Activated naive CD8-positive, alpha-beta T cell treated with anti-CD3 and anti-CD28 coated beads, Interleukin-2, amount 50 U/mL, for 24 hours (primary cell): Measurements from ENCODE around the gene RCOR3.
"Not testable (repeated sequence)": the region's sequence is repeated elsewhere in the genome, so short reads cannot be mapped to it uniquely, and the experiment has no call there.

ENCODE experiments used
- ATAC-seq: fragments of 150-1000 bp; cut with Tn5 transposase; one replicate; pipeline ENCODE4 v1.10.0; 2021
- DNase-seq: peaks from one replicate; pipeline ENCODE4 v3.0.0; 2021
- H3K27ac Mint-ChIP-seq: one replicate; pipeline ENCODE4 v1.8.0; 2021; ENCODE audit warnings: mild to moderate bottlenecking, mixed read lengths
- H3K27me3 Mint-ChIP-seq: one replicate; pipeline ENCODE4 v1.8.0; 2021; ENCODE audit warnings: mixed read lengths
- H3K36me3 Mint-ChIP-seq: one replicate; pipeline ENCODE4 v1.8.0; 2021; ENCODE audit warnings: low read depth, mixed read lengths
- H3K4me1 Mint-ChIP-seq: one replicate; pipeline ENCODE4 v1.8.0; 2021; ENCODE audit warnings: mixed read lengths
- H3K4me3 Mint-ChIP-seq: one replicate; pipeline ENCODE4 v1.8.0; 2021; ENCODE audit warnings: mild to moderate bottlenecking, moderate library complexity, mixed read lengths
- H3K9me3 Mint-ChIP-seq: one replicate; pipeline ENCODE4 v1.8.0; 2021; ENCODE audit warnings: mixed read lengths

The RCOR3 gene

GRCh38 chr1:211258756-211259637 is at the start of gene RCOR3:
TSS of gene RCOR3 (plus strand) at chr1:211259366. CDS start at chr1:211259561, 195 bp downstream.
- Mint-ChIP-seq H3K4me1 (peaks cover 24% of the 10 kb centered on the region), H3K27ac (peak within 1 kb of the TSS; percentile 95), H3K4me3 (peak within 1 kb of the TSS; percentile 91), H3K9me3 (no peaks in the 10 kb centered on the region), H3K27me3 (no peaks in the 10 kb centered on the region), H3K36me3 (peaks cover 11% of the 10 kb centered on the region)
- DNase-seq (peak; percentile 95), ATAC-seq (peak; percentile 83)

GRCh38 chr1:211210052-211210451 is 49.1 kb upstream of the RCOR3 start:
- no peak overlapping the region for H3K27ac Mint-ChIP-seq
- H3K4me1 Mint-ChIP-seq: no peaks in the 10 kb centered on the region
- H3K4me3 Mint-ChIP-seq: no peak overlapping the region
- H3K36me3 Mint-ChIP-seq: no peaks in the 10 kb centered on the region
- DNase-seq (no peak), ATAC-seq (no peak)
- H3K27me3 Mint-ChIP-seq: no peaks in the 10 kb centered on the region
- no peaks in the 10 kb centered on the region for H3K9me3 Mint-ChIP-seq

- no peak for DNase-seq
- H3K27me3 Mint-ChIP-seq: peaks cover 5% of the 10 kb centered on the region
- H3K36me3 Mint-ChIP-seq: no peaks in the 10 kb centered on the region
- H3K27ac Mint-ChIP-seq: no peak overlapping the region
- H3K9me3 Mint-ChIP-seq: no peaks in the 10 kb centered on the region
- no peak for ATAC-seq
- H3K4me1 Mint-ChIP-seq: no peaks in the 10 kb centered on the region
- no peak overlapping the region for H3K4me3 Mint-ChIP-seq
These were observed 48.2 kb upstream of the RCOR3 start for GRCh38 chr1:211210965-211211364.

GRCh38 chr1:211213702-211214101 is 45.5 kb upstream of the RCOR3 start:
- no peak for DNase-seq
- H3K27ac Mint-ChIP-seq: no peak overlapping the region
- no peak overlapping the region for H3K4me3 Mint-ChIP-seq
- H3K9me3 Mint-ChIP-seq: no peaks in the 10 kb centered on the region
- H3K4me1 Mint-ChIP-seq: no peaks in the 10 kb centered on the region
- H3K27me3 Mint-ChIP-seq: peaks cover 6% of the 10 kb centered on the region
- no peaks in the 10 kb centered on the region for H3K36me3 Mint-ChIP-seq
- no peak for ATAC-seq

- H3K4me3 Mint-ChIP-seq: no peak overlapping the region
- no peaks in the 10 kb centered on the region for H3K9me3 Mint-ChIP-seq
- no peak for ATAC-seq
- no peak overlapping the region for H3K27ac Mint-ChIP-seq
- peaks cover 6% of the 10 kb centered on the region for H3K27me3 Mint-ChIP-seq
- DNase-seq: no peak
- H3K36me3 Mint-ChIP-seq: no peaks in the 10 kb centered on the region
- H3K4me1 Mint-ChIP-seq: no peaks in the 10 kb centered on the region
These were observed 43.6 kb upstream of the RCOR3 start for GRCh38 chr1:211215577-211215976.

GRCh38 chr1:211217392-211217791 is 41.8 kb upstream of the RCOR3 start:
- no peaks in the 10 kb centered on the region for H3K36me3 Mint-ChIP-seq
- DNase-seq (no peak), ATAC-seq (no peak)
- H3K27ac Mint-ChIP-seq: no peak overlapping the region
- H3K4me3 Mint-ChIP-seq: no peak overlapping the region
- peaks cover 6% of the 10 kb centered on the region for H3K27me3 Mint-ChIP-seq
- H3K4me1 Mint-ChIP-seq: no peaks in the 10 kb centered on the region
- no peaks in the 10 kb centered on the region for H3K9me3 Mint-ChIP-seq

- ATAC-seq, DNase-seq, H3K4me3 Mint-ChIP-seq, H3K4me1 Mint-ChIP-seq, H3K27ac Mint-ChIP-seq, H3K9me3 Mint-ChIP-seq, H3K27me3 Mint-ChIP-seq, H3K36me3 Mint-ChIP-seq: not testable (repeated sequence)
These were observed 36.5 kb upstream of the RCOR3 start for GRCh38 chr1:211222469-211223234.

GRCh38 chr1:211228573-211229364 is 30.4 kb upstream of the RCOR3 start:
- ATAC-seq (peak; percentile 87), DNase-seq (peak; percentile 46)
- Mint-ChIP-seq H3K27ac (peak overlapping the region; percentile 90), H3K4me3 (peak overlapping the region; percentile 69), H3K4me1 (peaks cover 27% of the 10 kb centered on the region)
- H3K27me3 Mint-ChIP-seq, H3K36me3 Mint-ChIP-seq, H3K9me3 Mint-ChIP-seq: not testable (repeated sequence)

- Mint-ChIP-seq H3K4me3 (peak overlapping the region; percentile 69), H3K9me3 (no peaks in the 10 kb centered on the region), H3K27me3 (no peaks in the 10 kb centered on the region), H3K4me1 (peaks cover 27% of the 10 kb centered on the region), H3K36me3 (no peaks in the 10 kb centered on the region), H3K27ac (peak overlapping the region; percentile 90)
- peak; percentile 78 for ATAC-seq
- DNase-seq: peak; percentile 6
These were observed 29.8 kb upstream of the RCOR3 start for GRCh38 chr1:211229365-211229759.

GRCh38 chr1:211231873-211232272 is 27.3 kb upstream of the RCOR3 start:
- Mint-ChIP-seq H3K4me3 (no peak overlapping the region), H3K27me3 (no peaks in the 10 kb centered on the region), H3K27ac (no peak overlapping the region), H3K9me3 (no peaks in the 10 kb centered on the region), H3K36me3 (no peaks in the 10 kb centered on the region), H3K4me1 (peaks cover 27% of the 10 kb centered on the region)
- DNase-seq (no peak), ATAC-seq (no peak)

GRCh38 chr1:211236633-211237320 is 22.4 kb upstream of the RCOR3 start:
- Mint-ChIP-seq H3K4me1 (no peaks in the 10 kb centered on the region), H3K9me3 (no peaks in the 10 kb centered on the region), H3K4me3 (no peak overlapping the region), H3K27ac (no peak overlapping the region), H3K36me3 (no peaks in the 10 kb centered on the region), H3K27me3 (no peaks in the 10 kb centered on the region)
- ATAC-seq: no peak
- no peak for DNase-seq

GRCh38 chr1:211237579-211237978 is 21.6 kb upstream of the RCOR3 start:
- no peaks in the 10 kb centered on the region for H3K36me3 Mint-ChIP-seq
- ATAC-seq (no peak), DNase-seq (no peak)
- no peak overlapping the region for H3K27ac Mint-ChIP-seq
- H3K4me1 Mint-ChIP-seq: no peaks in the 10 kb centered on the region
- no peaks in the 10 kb centered on the region for H3K9me3 Mint-ChIP-seq
- H3K4me3 Mint-ChIP-seq: no peak overlapping the region
- H3K27me3 Mint-ChIP-seq: no peaks in the 10 kb centered on the region

- H3K27ac Mint-ChIP-seq, H3K9me3 Mint-ChIP-seq, H3K4me3 Mint-ChIP-seq, H3K4me1 Mint-ChIP-seq, ATAC-seq, H3K36me3 Mint-ChIP-seq, DNase-seq, H3K27me3 Mint-ChIP-seq: not testable (repeated sequence)
These were observed 18.6 kb upstream of the RCOR3 start for GRCh38 chr1:211240567-211240966.

- Mint-ChIP-seq H3K9me3 (no peaks in the 10 kb centered on the region), H3K36me3 (no peaks in the 10 kb centered on the region), H3K27me3 (no peaks in the 10 kb centered on the region), H3K4me1 (no peaks in the 10 kb centered on the region), H3K27ac (no peak overlapping the region), H3K4me3 (no peak overlapping the region)
- no peak for ATAC-seq
- DNase-seq: no peak
These were observed 18.1 kb upstream of the RCOR3 start for GRCh38 chr1:211241071-211241470.
